Skeletal muscle tissue (tissue), 4 donors: ENCODE data around the gene MCTP2. TPM values are rescaled to one million over a fixed set of nuclear protein-coding genes. Genes with fewer than 3 reads are reported as not detected.

Experiments used
- H3K27ac ChIP-seq: one replicate; pipeline ENCODE4 v1.7.0; 2013; ENCODE audit warnings: mild to moderate bottlenecking, low read depth, low read length, inconsistent platforms
- H3K27me3 ChIP-seq, 3 donors: one replicate each; pipeline ENCODE4 v1.7.0; 2013; ENCODE audit warnings: low read length in 3 of 3; ENCODE audit not compliant: control insufficient read depth in 3 of 3, insufficient read depth in 3 of 3
- H3K36me3 ChIP-seq, 3 donors: one replicate each; pipeline ENCODE4 v1.7.0; 2013; ENCODE audit warnings: low read length in 3 of 3; ENCODE audit not compliant: control insufficient read depth in 3 of 3, insufficient read depth in 3 of 3
- H3K4me1 ChIP-seq, 3 donors: one replicate each; pipeline ENCODE4 v1.7.0; 2013; ENCODE audit warnings: low read length in 3 of 3, mild to moderate bottlenecking in 3 of 3; ENCODE audit not compliant: control insufficient read depth in 3 of 3, insufficient read depth in 3 of 3
- H3K4me3 ChIP-seq, 3 donors: one replicate each; pipeline ENCODE4 v1.7.0; 2013; ENCODE audit warnings: low read length in 3 of 3
- H3K9ac ChIP-seq, 3 donors: one replicate each; pipeline ENCODE4 v1.7.0; 2013; ENCODE audit warnings: low read length in 3 of 3, mild to moderate bottlenecking in 3 of 3, moderate library complexity in 2 of 3, low read depth in 1 of 3
- H3K9me3 ChIP-seq, 3 donors: one replicate each; pipeline ENCODE4 v1.7.0; 2013; ENCODE audit warnings: low read length in 3 of 3; ENCODE audit not compliant: control insufficient read depth in 3 of 3
- total RNA-seq: library from RNA; depleted of rRNA; stranded (reverse); fragments of >200 nt; gene quantifications from one replicate; pipeline ENCODE4 v1.2.3, GENCODE V29; 2014
- donor health status: Osteomylitis.

MCTP2 gene
- total RNA-seq, 1 donor from 2014 or later, result 2.1 TPM

GRCh38 chr15:94362385-94363092, 131.2 kb downstream of the MCTP2 start:
- no peaks in the 10 kb centered on the region for H3K4me1 ChIP-seq
- H3K27me3 ChIP-seq, result peaks cover 0 to 18% (median 6%) of the 10 kb centered on the region in 3 donors
- H3K27ac ChIP-seq, result no peak overlapping the region
- H3K9ac ChIP-seq, result no peak overlapping the region
- H3K4me3 ChIP-seq, result no peak overlapping the region
- H3K36me3 ChIP-seq, result no peaks in the 10 kb centered on the region
- H3K9me3 ChIP-seq, result no peaks in the 10 kb centered on the region

GRCh38 chr15:94363382-94363781, 132.0 kb downstream of the MCTP2 start:
- Histone ChIP-seq H3K4me3 (no peak overlapping the region), H3K27me3 (peaks cover 0 to 17% (median 5%) of the 10 kb centered on the region in 3 donors)

GRCh38 chr15:94366781-94367180, 135.4 kb downstream of the MCTP2 start:
- Histone ChIP-seq H3K9ac (no peak overlapping the region), H3K27ac (no peak overlapping the region), H3K9me3 (no peaks in the 10 kb centered on the region), H3K27me3 (peaks cover 0 to 10% (median 3%) of the 10 kb centered on the region in 3 donors), H3K36me3 (no peaks in the 10 kb centered on the region), H3K4me1 (no peaks in the 10 kb centered on the region), H3K4me3 (no peak overlapping the region)

More at GRCh38 chr15:94363382-94363781, 132.0 kb downstream of the MCTP2 start:
- no peaks in the 10 kb centered on the region for H3K4me1 ChIP-seq
- no peak overlapping the region for H3K9ac ChIP-seq
- H3K27ac ChIP-seq, result no peak overlapping the region
- H3K9me3 ChIP-seq, result no peaks in the 10 kb centered on the region
- H3K36me3 ChIP-seq, result no peaks in the 10 kb centered on the region

- Histone ChIP-seq H3K27me3 (peaks cover 0 to 9% (median 3%) of the 10 kb centered on the region in 3 donors), H3K4me1 (no peaks in the 10 kb centered on the region), H3K9ac (no peak overlapping the region), H3K27ac (no peak overlapping the region), H3K4me3 (no peak overlapping the region), H3K36me3 (no peaks in the 10 kb centered on the region), H3K9me3 (no peaks in the 10 kb centered on the region)
These were observed 136.6 kb downstream of the MCTP2 start for GRCh38 chr15:94367726-94368535.

- Histone ChIP-seq H3K27ac (no peak overlapping the region), H3K4me1 (no peaks in the 10 kb centered on the region), H3K9ac (no peak overlapping the region), H3K9me3 (no peaks in the 10 kb centered on the region), H3K27me3 (peaks cover 0 to 4% (median 3%) of the 10 kb centered on the region in 3 donors), H3K4me3 (no peak overlapping the region), H3K36me3 (no peaks in the 10 kb centered on the region)
These were observed 139.0 kb downstream of the MCTP2 start for GRCh38 chr15:94370206-94370935.

GRCh38 chr15:94370936-94371285, 139.6 kb downstream of the MCTP2 start:
- Histone ChIP-seq H3K4me1 (no peaks in the 10 kb centered on the region), H3K9me3 (no peaks in the 10 kb centered on the region), H3K27ac (no peak overlapping the region), H3K9ac (no peak overlapping the region), H3K27me3 (peaks cover 0 to 4% (median 3%) of the 10 kb centered on the region in 3 donors), H3K4me3 (no peak overlapping the region), H3K36me3 (no peaks in the 10 kb centered on the region)

- Histone ChIP-seq H3K36me3 (no peaks in the 10 kb centered on the region), H3K9me3 (no peaks in the 10 kb centered on the region), H3K4me3 (no peak overlapping the region), H3K9ac (no peak overlapping the region), H3K27me3 (no peaks in the 10 kb centered on the region), H3K27ac (no peak overlapping the region), H3K4me1 (no peaks in the 10 kb centered on the region)
These were observed 141.5 kb downstream of the MCTP2 start for GRCh38 chr15:94372821-94373220.

- H3K27ac ChIP-seq, result no peak overlapping the region
- no peaks in the 10 kb centered on the region for H3K4me1 ChIP-seq
- H3K4me3 ChIP-seq, result no peak overlapping the region
- H3K27me3 ChIP-seq, result no peaks in the 10 kb centered on the region
- H3K9ac ChIP-seq, result no peak overlapping the region
- no peaks in the 10 kb centered on the region for H3K36me3 ChIP-seq
- no peaks in the 10 kb centered on the region for H3K9me3 ChIP-seq
These were observed 144.6 kb downstream of the MCTP2 start for GRCh38 chr15:94375997-94376396.

- no peaks in the 10 kb centered on the region for H3K9me3 ChIP-seq
- H3K4me1 ChIP-seq, result no peaks in the 10 kb centered on the region
- H3K27me3 ChIP-seq, result no peaks in the 10 kb centered on the region
- H3K36me3 ChIP-seq, result no peaks in the 10 kb centered on the region
- no peak overlapping the region for H3K9ac ChIP-seq
- H3K4me3 ChIP-seq, result no peak overlapping the region
- H3K27ac ChIP-seq, result no peak overlapping the region
These were observed 148.6 kb downstream of the MCTP2 start for GRCh38 chr15:94379986-94380385.

GRCh38 chr15:94380798-94381197, 149.4 kb downstream of the MCTP2 start:
- Histone ChIP-seq H3K9me3 (no peaks in the 10 kb centered on the region), H3K36me3 (no peaks in the 10 kb centered on the region), H3K27me3 (no peaks in the 10 kb centered on the region), H3K4me1 (no peaks in the 10 kb centered on the region), H3K9ac (no peak overlapping the region), H3K27ac (no peak overlapping the region), H3K4me3 (no peak overlapping the region)
